Measurements from ENCODE around the gene PLA2R1. TPM values are rescaled to one million over a fixed set of nuclear protein-coding genes. Genes with fewer than 3 reads are reported as not detected.
A peak's percentile ranks its signal among the peaks of the same experiment; 100 is the strongest.

The PLA2R1 gene
- total and polyA plus RNA-seq, 8 donors, result 0.31 to 6.8 (median 3.3) TPM

DNA sequence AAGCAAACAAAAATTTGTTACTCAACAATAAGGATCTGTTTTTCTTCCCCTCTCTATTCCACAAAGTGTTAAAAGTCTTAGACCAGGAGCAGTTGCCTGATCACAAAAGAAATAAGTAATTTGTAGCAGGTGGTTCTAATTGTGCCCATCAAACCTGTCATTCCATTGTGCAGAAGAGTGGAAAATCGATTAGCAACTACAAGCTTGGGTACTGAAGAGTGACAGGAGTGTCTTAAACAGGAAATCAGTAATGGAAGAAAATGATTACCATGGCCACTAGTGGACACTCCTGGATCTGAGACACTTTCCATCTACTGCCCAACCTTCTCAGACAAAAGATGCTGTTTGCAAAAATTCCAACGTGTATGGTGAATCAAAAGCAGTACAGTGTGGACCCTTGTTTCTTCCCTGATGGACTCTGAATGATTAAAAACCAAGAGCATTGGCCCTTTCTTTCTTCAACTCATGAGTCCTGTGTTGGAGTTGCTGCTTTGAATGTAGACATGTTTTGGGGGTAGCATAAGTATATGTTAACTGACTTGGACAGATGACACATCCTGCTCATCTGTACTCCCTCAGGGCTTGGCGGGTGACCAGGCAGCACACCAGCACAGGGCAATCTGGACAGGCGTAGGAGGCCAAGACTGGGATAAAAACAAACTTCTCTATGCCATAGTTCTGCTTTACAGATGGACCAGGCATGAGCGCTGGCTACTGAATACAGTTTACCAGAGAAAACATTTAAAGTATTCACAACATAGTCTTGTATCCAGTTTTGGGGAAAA is 51.9 kb downstream of the PLA2R1 start:
- H3K4me1 ChIP-seq, result peaks cover 0 to 7% (median 0%) of the 10 kb centered on the region in 4 donors
- peaks cover 0 to 21% (median 13%) of the 10 kb centered on the region in 4 donors for H3K36me3 ChIP-seq
- no peak overlapping the region for H3K27ac ChIP-seq
- intact Hi-C loops (cut with DNase I; ENCODE audit: low total_unique reads), result no loop called here
- H3K27me3 ChIP-seq, result no peaks in the 10 kb centered on the region
- no peaks in the 10 kb centered on the region for H3K9me3 ChIP-seq
- H3K4me3 ChIP-seq, result no peak overlapping the region
- TF ChIP-seq EP300 (IDR thresholded peaks at IDR 0.05) (no peak), POLR2A (IDR thresholded peaks at IDR 0.05) (no peak), POLR2AphosphoS5 (IDR thresholded peaks at IDR 0.05) (no peak)
- TF ChIP-seq, protein P1, sequence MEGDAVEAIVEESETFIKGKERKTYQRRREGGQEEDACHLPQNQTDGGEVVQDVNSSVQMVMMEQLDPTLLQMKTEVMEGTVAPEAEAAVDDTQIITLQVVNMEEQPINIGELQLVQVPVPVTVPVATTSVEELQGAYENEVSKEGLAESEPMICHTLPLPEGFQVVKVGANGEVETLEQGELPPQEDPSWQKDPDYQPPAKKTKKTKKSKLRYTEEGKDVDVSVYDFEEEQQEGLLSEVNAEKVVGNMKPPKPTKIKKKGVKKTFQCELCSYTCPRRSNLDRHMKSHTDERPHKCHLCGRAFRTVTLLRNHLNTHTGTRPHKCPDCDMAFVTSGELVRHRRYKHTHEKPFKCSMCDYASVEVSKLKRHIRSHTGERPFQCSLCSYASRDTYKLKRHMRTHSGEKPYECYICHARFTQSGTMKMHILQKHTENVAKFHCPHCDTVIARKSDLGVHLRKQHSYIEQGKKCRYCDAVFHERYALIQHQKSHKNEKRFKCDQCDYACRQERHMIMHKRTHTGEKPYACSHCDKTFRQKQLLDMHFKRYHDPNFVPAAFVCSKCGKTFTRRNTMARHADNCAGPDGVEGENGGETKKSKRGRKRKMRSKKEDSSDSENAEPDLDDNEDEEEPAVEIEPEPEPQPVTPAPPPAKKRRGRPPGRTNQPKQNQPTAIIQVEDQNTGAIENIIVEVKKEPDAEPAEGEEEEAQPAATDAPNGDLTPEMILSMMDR (IDR thresholded peaks at IDR 0.05), result no peak
- no peak for DNase-seq
- WGBS, 5 donors, result 64 to 72% (median 66%) methylated on average over 5 of the region's 5 CpGs

DNA sequence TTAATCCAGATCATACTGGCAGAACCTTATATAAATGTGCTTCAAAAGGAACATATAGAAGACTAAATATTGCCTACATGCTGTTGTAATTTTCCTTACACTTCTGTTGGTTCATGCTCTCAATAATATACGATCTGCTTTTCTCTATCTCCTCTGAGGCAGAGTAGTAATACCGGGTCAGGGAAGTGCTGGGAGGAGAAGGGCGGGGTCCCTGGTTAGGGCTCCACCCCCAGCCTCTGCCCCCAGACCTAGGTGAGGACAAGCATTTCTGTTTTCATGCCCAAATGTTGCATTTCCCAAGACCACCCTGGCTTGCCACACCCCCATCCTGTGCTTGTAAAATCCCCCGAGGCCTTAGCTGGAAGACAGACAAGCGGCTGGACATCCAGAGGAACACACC is 55.3 kb downstream of the PLA2R1 start:
- 85 to 90% (median 88%) methylated on average over 5 of the region's 5 CpGs for WGBS, 5 donors

DNA sequence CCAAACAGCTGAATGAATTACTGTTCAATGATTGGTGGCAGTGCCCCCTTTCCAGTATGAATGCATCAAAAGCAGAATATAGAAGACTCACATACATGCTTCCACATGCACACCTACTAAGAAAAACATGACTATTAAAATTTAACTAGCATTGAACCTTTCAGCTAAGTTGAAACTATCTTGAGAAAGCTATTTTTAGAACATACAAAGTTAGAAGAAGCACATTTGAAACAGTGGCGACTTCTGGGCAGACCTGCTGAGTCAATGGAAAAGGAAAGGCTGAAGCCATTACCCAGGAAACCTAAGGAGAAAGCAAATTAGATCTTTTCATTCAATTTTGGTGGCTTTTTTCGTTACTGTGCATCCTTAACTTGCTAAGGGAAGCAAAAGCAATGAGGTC is 55.9 kb downstream of the PLA2R1 start:
- H3K4me3 ChIP-seq, result no peak overlapping the region
- WGBS, 5 donors, result 54 to 79% (median 63%) methylated on average over 2 of the region's 2 CpGs
- TF ChIP-seq POLR2AphosphoS5 (IDR thresholded peaks at IDR 0.05) (no peak), POLR2A (IDR thresholded peaks at IDR 0.05) (no peak), EP300 (IDR thresholded peaks at IDR 0.05) (no peak)
- TF ChIP-seq, protein P1 (IDR thresholded peaks at IDR 0.05), result no peak
- H3K36me3 ChIP-seq, result peaks cover 0 to 24% (median 18%) of the 10 kb centered on the region in 4 donors
- intact Hi-C loops (cut with DNase I; ENCODE audit: low total_unique reads), result no loop called here
- peak in 1 of 2 donors; percentile 16 for DNase-seq
- peaks cover 0 to 7% (median 0%) of the 10 kb centered on the region in 4 donors for H3K4me1 ChIP-seq
- no peak overlapping the region for H3K27ac ChIP-seq
- H3K27me3 ChIP-seq, result no peaks in the 10 kb centered on the region
- no peaks in the 10 kb centered on the region for H3K9me3 ChIP-seq

More for the DNA sequence above, 55.3 kb downstream of the PLA2R1 start:
- H3K36me3 ChIP-seq, result peaks cover 0 to 30% (median 23%) of the 10 kb centered on the region in 4 donors
- TF ChIP-seq, protein P1 (IDR thresholded peaks at IDR 0.05), result no peak
- no peak for TF ChIP-seq POLR2AphosphoS5 (IDR thresholded peaks at IDR 0.05)
- TF ChIP-seq EP300 (IDR thresholded peaks at IDR 0.05), result no peak
- no peak for TF ChIP-seq POLR2A (IDR thresholded peaks at IDR 0.05)
- intact Hi-C loops (cut with DNase I; ENCODE audit: low total_unique reads), result no loop called here
- H3K4me1 ChIP-seq, result peaks cover 0 to 7% (median 0%) of the 10 kb centered on the region in 4 donors
- no peak overlapping the region for H3K27ac ChIP-seq
- DNase-seq, result no peak
- no peaks in the 10 kb centered on the region for H3K9me3 ChIP-seq
- no peak overlapping the region for H3K4me3 ChIP-seq
- no peaks in the 10 kb centered on the region for H3K27me3 ChIP-seq

DNA sequence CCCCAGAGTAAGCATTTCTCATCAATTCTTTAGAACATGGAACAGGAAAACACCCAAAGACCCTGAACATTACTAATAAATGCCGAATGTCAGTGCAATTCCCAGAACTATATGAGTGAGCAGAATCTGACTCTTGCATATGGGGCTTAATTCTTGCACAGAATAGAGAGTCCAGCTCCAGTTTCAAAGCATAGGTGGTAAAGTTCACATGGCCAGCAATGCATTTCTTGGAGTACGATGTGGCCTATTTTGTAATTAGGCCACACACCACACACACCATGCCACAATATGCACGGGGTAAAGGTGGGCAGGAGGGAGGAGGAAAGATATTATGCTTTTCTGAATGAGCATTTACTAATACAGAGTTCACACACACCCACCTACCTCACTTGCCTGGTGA is 56.5 kb downstream of the PLA2R1 start:
- intact Hi-C loops (cut with DNase I; ENCODE audit: low total_unique reads), result no loop called here
- Histone ChIP-seq H3K4me3 (no peak overlapping the region), H3K27ac (no peak overlapping the region), H3K27me3 (no peaks in the 10 kb centered on the region), H3K9me3 (no peaks in the 10 kb centered on the region), H3K36me3 (peaks cover 0 to 23% (median 17%) of the 10 kb centered on the region in 4 donors), H3K4me1 (peaks cover 0 to 7% (median 0%) of the 10 kb centered on the region in 4 donors)
- TF ChIP-seq EP300 (IDR thresholded peaks at IDR 0.05) (no peak), POLR2AphosphoS5 (IDR thresholded peaks at IDR 0.05) (no peak), POLR2A (IDR thresholded peaks at IDR 0.05) (no peak)
- TF ChIP-seq, protein P1 (IDR thresholded peaks at IDR 0.05), result no peak
- DNase-seq, result no peak
- WGBS, 5 donors, result 77 to 92% (median 83%) methylated on average over 3 of the region's 3 CpGs
